Stimulated activated naive B cell treated with anti-CD40 and anti-IgM and Interleukin-4, amounts not matched to agents 10 μg/mL and 1 μg/mL and 100 μg/mL, for 72 hours (primary cell): ENCODE measurements around the gene SLC37A2.
A peak's percentile ranks its signal among the peaks of the same experiment; 100 is the strongest.

Experiments
- ATAC-seq, 2 donors: fragments of 150-1000 bp; cut with Tn5 transposase; replicated peaks; 2 replicates each; pipeline ENCODE4 v1.10.0; 2021; ENCODE audit warnings: moderate library complexity in 1 of 2
- DNase-seq: peaks from one replicate; pipeline ENCODE4 v3.0.0; 2021
- H3K27ac Mint-ChIP-seq: one replicate; pipeline ENCODE4 v1.8.0; 2022; ENCODE audit warnings: mild to moderate bottlenecking, mixed read lengths
- H3K27me3 Mint-ChIP-seq, 2 donors: one replicate each; pipeline ENCODE4 v1.8.0; 2022; ENCODE audit warnings: mixed read lengths in 2 of 2
- H3K36me3 Mint-ChIP-seq, 2 donors: one replicate each; pipeline ENCODE4 v1.8.0; 2022; ENCODE audit warnings: mixed read lengths in 2 of 2, mild to moderate bottlenecking in 1 of 2
- H3K4me1 Mint-ChIP-seq, 2 donors: one replicate each; pipeline ENCODE4 v1.8.0; 2022; ENCODE audit warnings: mixed read lengths in 2 of 2, mild to moderate bottlenecking in 1 of 2
- H3K4me3 Mint-ChIP-seq, 2 donors: one replicate each; pipeline ENCODE4 v1.8.0; 2022; ENCODE audit warnings: mild to moderate bottlenecking in 2 of 2, mixed read lengths in 2 of 2, moderate library complexity in 1 of 2
- H3K9me3 Mint-ChIP-seq, 2 donors: one replicate each; pipeline ENCODE4 v1.8.0; 2022; ENCODE audit warnings: mixed read lengths in 2 of 2, mild to moderate bottlenecking in 1 of 2

Gene SLC37A2

GRCh38 chr11:125074511-125075241, 11.6 kb downstream of the SLC37A2 start:
- Mint-ChIP-seq H3K27me3 (peaks cover 6 to 14% of the 10 kb centered on the region in 2 donors), H3K4me1 (peaks cover 39 to 43% of the 10 kb centered on the region in 2 donors), H3K9me3 (no peaks in the 10 kb centered on the region), H3K27ac (no peak overlapping the region), H3K4me3 (no peak overlapping the region), H3K36me3 (peaks cover 2 to 7% of the 10 kb centered on the region in 2 donors)
- ATAC-seq: no peak
- no peak for DNase-seq

- no peak overlapping the region for H3K4me3 Mint-ChIP-seq
- peaks cover 2 to 7% of the 10 kb centered on the region in 2 donors for H3K36me3 Mint-ChIP-seq
- H3K27ac Mint-ChIP-seq: no peak overlapping the region
These were observed 12.1 kb downstream of the SLC37A2 start for GRCh38 chr11:125075242-125075625.

DNA sequence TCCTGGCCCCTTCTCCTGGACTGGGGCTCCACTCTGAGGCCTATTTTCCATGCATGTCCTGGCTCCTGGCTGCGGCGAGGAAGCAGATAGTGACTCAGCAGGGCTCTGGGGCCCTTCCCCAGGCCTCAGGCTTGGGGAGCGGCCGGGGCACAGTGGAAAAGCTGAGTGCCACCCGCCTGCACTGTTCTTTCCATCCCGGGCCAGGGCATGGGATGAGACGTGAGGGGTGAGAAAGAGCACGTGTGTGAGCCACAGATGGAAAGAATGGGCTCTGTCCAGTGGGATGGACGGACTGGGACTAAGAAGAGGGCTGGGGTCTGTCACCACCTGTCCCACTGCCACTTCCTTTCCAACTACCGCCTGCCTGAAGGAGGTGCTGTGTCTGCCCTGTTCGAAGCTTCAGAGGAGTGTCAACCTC, 12.8 kb downstream of the SLC37A2 start:
- Mint-ChIP-seq H3K27ac (no peak overlapping the region), H3K9me3 (no peaks in the 10 kb centered on the region), H3K36me3 (peaks cover 2 to 7% of the 10 kb centered on the region in 2 donors), H3K27me3 (peaks cover 6 to 10% of the 10 kb centered on the region in 2 donors), H3K4me1 (peaks cover 27 to 31% of the 10 kb centered on the region in 2 donors), H3K4me3 (no peak overlapping the region)
- DNase-seq (no peak), ATAC-seq (no peak)

More at GRCh38 chr11:125075242-125075625, 12.1 kb downstream of the SLC37A2 start:
- DNase-seq (no peak), ATAC-seq (no peak)
- peaks cover 34 to 38% of the 10 kb centered on the region in 2 donors for H3K4me1 Mint-ChIP-seq
- H3K27me3 Mint-ChIP-seq: peaks cover 6 to 10% of the 10 kb centered on the region in 2 donors
- H3K9me3 Mint-ChIP-seq: no peaks in the 10 kb centered on the region

- DNase-seq: no peak
- Mint-ChIP-seq H3K36me3 (peaks cover 2 to 7% of the 10 kb centered on the region in 2 donors), H3K27ac (no peak overlapping the region)
These were observed 13.4 kb downstream of the SLC37A2 start for GRCh38 chr11:125076378-125076945.

GRCh38 chr11:125078016-125078415, 14.9 kb downstream of the SLC37A2 start:
- peaks cover 9 to 10% of the 10 kb centered on the region in 2 donors for H3K4me1 Mint-ChIP-seq
- H3K4me3 Mint-ChIP-seq: no peak overlapping the region
- DNase-seq: no peak
- peaks cover 2 to 12% of the 10 kb centered on the region in 2 donors for H3K36me3 Mint-ChIP-seq
- no peak for ATAC-seq
- H3K9me3 Mint-ChIP-seq: no peaks in the 10 kb centered on the region
- H3K27me3 Mint-ChIP-seq: peaks cover 6 to 17% of the 10 kb centered on the region in 2 donors
- H3K27ac Mint-ChIP-seq: no peak overlapping the region

More at GRCh38 chr11:125076378-125076945, 13.4 kb downstream of the SLC37A2 start:
- H3K4me3 Mint-ChIP-seq: no peak overlapping the region
- no peaks in the 10 kb centered on the region for H3K9me3 Mint-ChIP-seq
- peaks cover 6 to 10% of the 10 kb centered on the region in 2 donors for H3K27me3 Mint-ChIP-seq
- no peak for ATAC-seq
- peaks cover 21 to 25% of the 10 kb centered on the region in 2 donors for H3K4me1 Mint-ChIP-seq

DNA sequence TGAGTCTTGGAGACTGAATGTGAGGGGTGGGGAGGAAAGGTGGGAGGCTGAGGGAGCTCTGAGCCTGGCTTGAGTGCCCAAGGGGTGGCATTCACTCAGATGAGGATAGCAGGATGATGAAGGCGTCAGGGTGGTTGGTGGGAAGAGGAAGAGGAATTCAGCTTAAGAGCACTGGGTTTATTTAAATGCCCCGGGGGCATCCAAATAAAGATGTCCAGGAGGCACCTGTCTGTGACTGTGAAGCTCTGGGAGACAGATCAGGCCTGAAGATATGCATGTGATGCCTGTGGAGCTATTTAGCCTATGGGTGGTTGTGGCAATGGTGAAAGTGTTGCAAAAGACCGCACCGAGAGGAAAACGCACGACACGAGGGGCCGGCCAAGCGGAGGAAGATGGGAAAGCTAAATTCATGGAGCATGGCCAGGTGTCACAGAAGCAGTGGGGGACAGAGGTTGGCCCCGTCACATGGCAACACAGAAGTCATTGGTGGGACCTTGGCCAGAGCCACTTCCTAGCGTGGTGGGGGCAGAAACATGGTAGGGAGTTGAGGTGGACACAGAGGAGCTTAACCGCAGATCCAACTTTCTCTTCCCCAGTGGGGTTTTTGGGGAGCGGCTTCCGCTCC, 15.5 kb downstream of the SLC37A2 start:
- Mint-ChIP-seq H3K36me3 (peaks cover 2 to 16% of the 10 kb centered on the region in 2 donors), H3K9me3 (no peaks in the 10 kb centered on the region), H3K4me1 (peaks cover 8 to 9% of the 10 kb centered on the region in 2 donors), H3K27ac (peak overlapping the region; percentile 20), H3K27me3 (peaks cover 6 to 17% of the 10 kb centered on the region in 2 donors), H3K4me3 (no peak overlapping the region)
- no peak for ATAC-seq
- DNase-seq: no peak

DNA sequence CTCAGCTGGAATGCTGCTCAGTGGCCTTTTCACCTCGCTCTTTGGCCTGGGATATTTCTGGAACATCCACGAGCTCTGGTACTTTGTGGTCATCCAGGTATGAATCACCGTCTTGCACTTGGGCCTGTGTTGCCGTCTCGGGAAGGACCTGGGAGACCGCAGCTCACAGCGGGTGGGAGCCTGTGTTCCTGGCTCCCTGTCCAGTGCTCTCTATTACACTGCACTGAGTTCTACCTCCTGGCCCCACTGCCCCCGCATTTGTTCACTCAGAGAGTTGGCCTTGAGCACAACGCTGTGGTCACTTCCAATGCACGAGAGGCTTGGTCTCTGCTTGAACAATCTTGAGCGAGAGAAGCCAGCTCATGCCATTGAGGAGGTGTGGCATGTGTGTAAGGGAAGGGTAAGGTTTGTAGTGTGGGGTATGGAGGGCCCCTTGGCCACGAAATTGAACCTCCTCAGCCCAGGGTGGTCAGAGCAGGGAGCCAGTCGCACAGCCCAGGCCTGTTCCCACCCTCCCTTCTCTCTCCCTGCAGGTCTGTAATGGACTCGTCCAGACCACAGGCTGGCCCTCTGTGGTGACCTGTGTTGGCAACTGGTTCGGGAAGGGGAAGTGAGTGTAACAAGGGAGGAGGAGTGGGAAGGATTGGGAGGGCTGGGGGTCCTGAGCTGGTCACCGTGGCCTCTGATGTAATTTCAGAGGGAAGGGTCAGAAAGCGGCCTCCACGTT, 16.2 kb downstream of the SLC37A2 start:
- no peak overlapping the region for H3K4me3 Mint-ChIP-seq
- H3K27ac Mint-ChIP-seq: no peak overlapping the region
- H3K9me3 Mint-ChIP-seq: no peaks in the 10 kb centered on the region
- H3K4me1 Mint-ChIP-seq: peaks cover 1 to 2% of the 10 kb centered on the region in 2 donors
- DNase-seq (no peak), ATAC-seq (no peak)
- peaks cover 6 to 17% of the 10 kb centered on the region in 2 donors for H3K27me3 Mint-ChIP-seq
- H3K36me3 Mint-ChIP-seq: peaks cover 4 to 14% of the 10 kb centered on the region in 2 donors

- Mint-ChIP-seq H3K27ac (no peak overlapping the region), H3K9me3 (no peaks in the 10 kb centered on the region), H3K4me1 (peaks cover 0 to 1% of the 10 kb centered on the region in 2 donors), H3K27me3 (peaks cover 6 to 17% of the 10 kb centered on the region in 2 donors), H3K4me3 (no peak overlapping the region), H3K36me3 (peaks cover 4 to 18% of the 10 kb centered on the region in 2 donors)
- no peak for ATAC-seq
- no peak for DNase-seq
These were observed 16.9 kb downstream of the SLC37A2 start for GRCh38 chr11:125079878-125080530.

- Mint-ChIP-seq H3K27me3 (peaks cover 6 to 17% of the 10 kb centered on the region in 2 donors), H3K27ac (no peak overlapping the region), H3K9me3 (no peaks in the 10 kb centered on the region), H3K4me3 (no peak overlapping the region), H3K4me1 (no peaks in the 10 kb centered on the region), H3K36me3 (peaks cover 4 to 23% of the 10 kb centered on the region in 2 donors)
- no peak for DNase-seq
- no peak for ATAC-seq
These were observed 17.4 kb downstream of the SLC37A2 start for GRCh38 chr11:125080531-125080911.

DNA sequence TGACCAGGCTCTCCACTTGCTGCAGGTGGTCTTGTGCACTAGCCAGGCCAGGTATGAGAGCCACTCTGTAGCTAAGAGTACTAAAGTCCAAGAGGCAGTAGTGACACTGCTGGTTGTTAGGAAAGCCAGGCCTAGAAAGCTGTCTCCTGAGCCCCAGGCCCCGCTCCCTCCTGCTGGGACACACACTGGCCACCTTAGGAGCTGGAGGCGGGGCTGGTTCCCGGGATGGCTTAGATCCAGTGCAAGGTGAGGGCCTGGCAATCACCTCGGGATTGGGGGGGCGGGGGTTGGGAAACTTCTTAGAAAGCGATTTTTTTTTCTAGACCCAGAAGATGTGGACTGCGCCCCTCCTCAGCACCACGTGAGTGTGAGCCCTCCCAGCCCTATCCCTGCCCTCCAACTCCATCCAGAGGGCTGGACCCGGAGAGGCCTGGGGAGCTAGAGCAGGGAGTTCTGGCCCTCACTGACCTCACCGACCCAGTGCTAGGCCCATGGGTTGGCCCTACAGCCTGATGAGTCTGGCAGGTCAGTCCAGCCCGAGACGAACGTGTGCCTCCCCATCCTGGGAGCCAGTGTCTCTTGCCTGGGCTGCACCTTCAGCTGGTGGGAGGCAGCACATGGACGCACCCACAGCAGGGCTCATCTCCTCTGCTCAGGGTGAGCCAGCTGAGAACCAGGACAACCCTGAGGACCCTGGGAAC, 18.1 kb downstream of the SLC37A2 start:
- H3K9me3 Mint-ChIP-seq: no peaks in the 10 kb centered on the region
- H3K27ac Mint-ChIP-seq: no peak overlapping the region
- H3K27me3 Mint-ChIP-seq: peaks cover 6 to 17% of the 10 kb centered on the region in 2 donors
- no peaks in the 10 kb centered on the region for H3K4me1 Mint-ChIP-seq
- peaks cover 4 to 30% of the 10 kb centered on the region in 2 donors for H3K36me3 Mint-ChIP-seq
- ATAC-seq: no peak
- no peak overlapping the region for H3K4me3 Mint-ChIP-seq
- DNase-seq: no peak

DNA sequence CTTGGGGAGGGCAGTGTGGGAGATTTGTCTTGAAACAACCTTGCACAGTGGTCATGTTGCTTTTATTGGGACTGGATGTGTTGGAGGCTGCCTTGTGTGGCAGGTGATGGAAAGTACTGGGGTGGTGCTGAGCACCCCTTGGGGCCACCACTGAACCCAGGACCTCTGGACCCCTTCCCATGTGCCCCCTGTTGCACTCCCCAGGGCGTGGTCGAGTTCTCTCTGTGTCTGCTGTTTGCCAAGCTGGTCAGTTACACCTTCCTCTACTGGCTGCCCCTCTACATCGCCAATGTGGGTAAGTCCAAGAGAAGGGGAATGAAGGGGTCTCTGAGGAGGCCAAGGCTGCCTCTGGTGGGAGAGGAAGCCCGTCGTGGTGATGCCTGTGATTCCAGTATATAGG, 18.9 kb downstream of the SLC37A2 start:
- Mint-ChIP-seq H3K27me3 (peaks cover 6 to 17% of the 10 kb centered on the region in 2 donors), H3K27ac (no peak overlapping the region), H3K4me1 (no peaks in the 10 kb centered on the region), H3K4me3 (no peak overlapping the region), H3K9me3 (no peaks in the 10 kb centered on the region), H3K36me3 (peaks cover 2 to 38% of the 10 kb centered on the region in 2 donors)
- no peak for DNase-seq
- no peak for ATAC-seq

DNA sequence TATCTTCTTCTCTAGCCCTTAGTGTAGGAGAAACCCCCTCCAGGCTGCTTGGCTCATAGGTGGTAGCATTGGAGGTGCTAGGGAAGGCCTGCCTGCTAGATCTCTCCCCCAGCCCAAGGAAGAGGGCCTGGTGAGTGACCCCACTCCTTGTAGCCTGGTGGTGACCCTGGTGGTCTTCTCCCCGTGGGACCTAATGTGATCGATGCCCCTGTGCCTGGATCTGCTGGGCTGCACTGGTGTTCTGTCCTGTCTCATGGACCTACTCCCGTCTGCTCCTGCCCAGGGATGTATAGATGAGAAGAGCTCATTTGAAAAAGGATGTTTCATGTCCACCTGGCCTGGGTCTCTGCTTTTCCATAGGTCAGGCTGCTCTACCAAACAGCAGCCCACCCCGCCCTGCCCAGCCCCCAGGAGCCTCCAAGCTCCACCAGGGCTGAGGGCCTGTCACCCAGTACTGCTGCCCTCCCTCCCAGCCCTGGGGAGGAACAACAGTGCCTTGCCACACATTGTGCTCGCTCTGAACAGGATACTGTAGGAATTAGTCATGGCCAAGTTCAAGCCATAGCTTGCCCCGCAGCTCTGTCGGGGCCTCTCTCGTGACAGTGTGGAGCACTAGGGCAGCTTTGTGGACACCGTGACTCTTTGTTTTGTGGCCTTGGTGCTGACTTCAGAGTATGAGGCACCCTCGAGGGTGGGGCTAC, 19.7 kb downstream of the SLC37A2 start:
- ATAC-seq (no peak), DNase-seq (no peak)
- no peak overlapping the region for H3K4me3 Mint-ChIP-seq
- H3K27me3 Mint-ChIP-seq: peaks cover 6 to 16% of the 10 kb centered on the region in 2 donors
- H3K4me1 Mint-ChIP-seq: no peaks in the 10 kb centered on the region
- H3K36me3 Mint-ChIP-seq: peaks cover 2 to 38% of the 10 kb centered on the region in 2 donors
- H3K27ac Mint-ChIP-seq: no peak overlapping the region
- no peaks in the 10 kb centered on the region for H3K9me3 Mint-ChIP-seq
